SK-N-SH treated with all-trans-retinoic acid at 6 μM for 48 hours (cell line): ENCODE results near the gene ACTN1.

Experiments
- BACH2 ChIP-seq: fragments of 250-450 bp; sonication (Bioruptor Pico); IDR thresholded peaks from 2 replicates; pipeline ENCODE4 v1.9.0; 2021; ENCODE audit warnings: mild to moderate bottlenecking, borderline replicate concordance
- POU6F1 ChIP-seq: fragments of 250-450 bp; sonication (Bioruptor Pico); IDR thresholded peaks from 2 replicates; pipeline ENCODE4 v1.8.0; 2021; ENCODE audit warnings: low read depth, mild to moderate bottlenecking, moderate library complexity, borderline replicate concordance
- RARB ChIP-seq: fragments of 250-450 bp; sonication (Bioruptor Pico); IDR thresholded peaks from 2 replicates; pipeline ENCODE4 v1.8.0; 2021; ENCODE audit warnings: mild to moderate bottlenecking, moderate library complexity
- ZC3H10 ChIP-seq: fragments of 250-450 bp; sonication (Bioruptor Pico); IDR thresholded peaks from 2 replicates; pipeline ENCODE4 v1.5.1; 2021; ENCODE audit warnings: mild to moderate bottlenecking, moderate library complexity
- ZNF565 ChIP-seq: fragments of 450-650 bp; formaldehyde crosslinking; conservative IDR thresholded peaks from 2 replicates; pipeline ENCODE4 v1.5.0; 2020; ENCODE audit warnings: low read depth, mild to moderate bottlenecking, moderate library complexity
- TF ChIP-seq, protein P1 (sequence below): fragments of 250-450 bp; sonication (Bioruptor Pico); IDR thresholded peaks from 2 replicates; pipeline ENCODE4 v1.5.1; 2020; ENCODE audit warnings: low read depth, mild to moderate bottlenecking, moderate library complexity

- TF ChIP-seq ZC3H10 (no peak), RARB (CRISPR knock-in tag) (no peak), ZNF565 (CRISPR knock-in tag) (no peak), BACH2 (CRISPR knock-in tag) (no peak), POU6F1 (CRISPR knock-in tag) (no peak)
- TF ChIP-seq, protein P1, sequence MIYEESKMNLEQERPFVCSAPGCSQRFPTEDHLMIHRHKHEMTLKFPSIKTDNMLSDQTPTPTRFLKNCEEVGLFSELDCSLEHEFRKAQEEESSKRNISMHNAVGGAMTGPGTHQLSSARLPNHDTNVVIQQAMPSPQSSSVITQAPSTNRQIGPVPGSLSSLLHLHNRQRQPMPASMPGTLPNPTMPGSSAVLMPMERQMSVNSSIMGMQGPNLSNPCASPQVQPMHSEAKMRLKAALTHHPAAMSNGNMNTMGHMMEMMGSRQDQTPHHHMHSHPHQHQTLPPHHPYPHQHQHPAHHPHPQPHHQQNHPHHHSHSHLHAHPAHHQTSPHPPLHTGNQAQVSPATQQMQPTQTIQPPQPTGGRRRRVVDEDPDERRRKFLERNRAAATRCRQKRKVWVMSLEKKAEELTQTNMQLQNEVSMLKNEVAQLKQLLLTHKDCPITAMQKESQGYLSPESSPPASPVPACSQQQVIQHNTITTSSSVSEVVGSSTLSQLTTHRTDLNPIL = no peak
These were observed 26.4 kb downstream of the ACTN1 start for GRCh38 chr14:68952531-68953195.
